GM21786 (cell line): ENCODE results near the gene ADAMTS2.

ENCODE experiments used
- ATAC-seq: cut with Tn5 transposase; IDR thresholded peaks from one replicate; pipeline ENCODE4 v1.9.1; 2021; ENCODE audit not compliant: unreplicated experiment

Gene ADAMTS2

GRCh38 chr5:179166171-179166885, 178.9 kb downstream of the ADAMTS2 start:
- ATAC-seq: no peak

- no peak for ATAC-seq
These were observed 179.7 kb downstream of the ADAMTS2 start for GRCh38 chr5:179165421-179166170.

- ATAC-seq: no peak
These were observed 180.6 kb downstream of the ADAMTS2 start for GRCh38 chr5:179164331-179165311.

GRCh38 chr5:179163236-179164155, 181.8 kb downstream of the ADAMTS2 start:
- no peak for ATAC-seq

- ATAC-seq: no peak
These were observed 182.7 kb downstream of the ADAMTS2 start for GRCh38 chr5:179162351-179163235.

- ATAC-seq: no peak
These were observed 183.4 kb downstream of the ADAMTS2 start for GRCh38 chr5:179161901-179162300.

GRCh38 chr5:179160584-179160983, 184.7 kb downstream of the ADAMTS2 start:
- ATAC-seq: no peak

GRCh38 chr5:179158556-179158955, 186.7 kb downstream of the ADAMTS2 start:
- ATAC-seq: no peak

- no peak for ATAC-seq
These were observed 190.0 kb downstream of the ADAMTS2 start for GRCh38 chr5:179154991-179155955.

- ATAC-seq: no peak
These were observed 190.8 kb downstream of the ADAMTS2 start for GRCh38 chr5:179154346-179154990.

GRCh38 chr5:179153921-179154345, 191.3 kb downstream of the ADAMTS2 start:
- no peak for ATAC-seq

GRCh38 chr5:179153341-179153901, 191.8 kb downstream of the ADAMTS2 start:
- ATAC-seq: no peak

GRCh38 chr5:179152941-179153340, 192.3 kb downstream of the ADAMTS2 start:
- ATAC-seq: no peak

GRCh38 chr5:179152144-179152895, 192.9 kb downstream of the ADAMTS2 start:
- no peak for ATAC-seq

GRCh38 chr5:179151286-179152118, 193.8 kb downstream of the ADAMTS2 start:
- ATAC-seq: no peak

GRCh38 chr5:179150011-179150410, 195.2 kb downstream of the ADAMTS2 start:
- ATAC-seq: no peak
